GM18508 (cell line): ENCODE measurements around the gene DDX43.
"Not testable (repeated sequence)": the region's sequence is repeated elsewhere in the genome, so short reads cannot be mapped to it uniquely, and the experiment has no call there.

Experiments used
- ATAC-seq: cut with Tn5 transposase; IDR thresholded peaks from one replicate; pipeline ENCODE4 v1.9.1; 2021; ENCODE audit warnings: moderate number of reproducible peaks; ENCODE audit not compliant: insufficient read depth, unreplicated experiment

The DDX43 gene

DNA sequence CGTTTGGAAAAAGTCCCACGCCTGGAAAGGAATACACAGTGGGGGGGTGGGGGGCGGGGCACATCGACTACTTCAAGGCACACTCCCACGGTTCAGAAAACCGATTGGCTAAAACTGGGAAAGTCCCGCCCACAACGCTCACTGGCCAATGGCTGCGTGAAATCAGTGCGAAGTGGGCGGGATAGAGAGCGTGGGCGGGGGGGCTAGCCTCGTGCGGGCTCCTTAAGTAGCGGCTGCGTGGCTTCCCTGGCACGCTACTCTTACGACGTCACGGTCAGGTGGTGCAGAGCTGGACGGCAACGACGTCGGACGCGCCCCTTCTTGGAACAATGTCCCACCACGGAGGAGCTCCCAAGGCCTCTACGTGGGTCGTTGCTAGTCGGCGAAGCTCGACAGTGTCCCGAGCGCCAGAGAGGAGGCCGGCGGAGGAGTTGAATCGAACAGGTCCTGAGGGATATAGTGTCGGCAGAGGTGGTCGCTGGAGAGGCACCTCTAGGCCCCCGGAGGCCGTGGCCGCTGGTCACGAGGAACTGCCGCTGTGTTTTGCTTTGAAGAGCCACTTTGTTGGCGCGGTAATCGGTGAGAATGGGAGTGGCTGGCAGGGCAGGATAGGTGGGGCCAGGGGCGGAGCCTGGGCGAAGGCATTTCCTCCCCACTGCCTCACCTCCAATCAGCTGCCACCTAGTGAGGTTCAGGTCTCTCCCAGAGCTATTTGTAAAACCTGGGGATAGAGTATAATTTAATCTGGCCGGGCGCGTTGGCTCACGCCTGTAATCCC lies at the start of gene DDX43:
Gene DDX43 (plus strand): TSS at position 252 of the 778 bp plus-strand sequence. CDS start 78 bp downstream, at position 330.
- ATAC-seq: no peak

DNA sequence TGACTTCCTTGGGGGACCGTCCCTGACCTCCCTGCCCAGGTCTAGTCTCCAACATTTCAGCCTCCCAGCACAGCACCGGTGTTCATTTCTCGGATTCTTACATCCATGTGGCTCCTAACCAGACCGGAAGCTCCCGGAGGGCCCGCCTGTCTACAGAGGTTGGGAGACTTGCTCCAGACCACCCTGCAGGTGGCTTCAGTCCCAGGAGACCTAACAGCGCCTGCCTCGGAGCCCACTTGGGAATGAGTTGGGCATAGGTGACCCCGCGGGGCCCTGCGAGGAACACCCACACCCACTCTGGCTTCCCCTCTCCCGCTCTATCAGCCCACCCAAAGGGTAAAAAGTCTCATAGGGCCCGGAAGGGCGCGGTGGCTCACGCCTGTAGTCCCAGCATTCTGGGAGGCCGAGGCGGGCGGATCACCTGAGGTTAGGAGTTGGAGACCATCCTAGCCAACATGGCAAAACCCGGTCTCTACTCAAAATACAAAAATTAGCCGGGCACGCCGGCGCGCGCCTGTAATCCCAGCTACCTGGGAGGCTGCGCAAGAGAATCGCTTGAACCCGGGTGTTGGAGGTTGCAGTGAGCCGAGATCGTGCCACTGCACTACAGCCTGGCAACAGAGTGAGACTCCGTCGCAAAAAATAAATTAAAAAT lies 46.0 kb upstream of the DDX43 start:
- ATAC-seq: no peak

DNA sequence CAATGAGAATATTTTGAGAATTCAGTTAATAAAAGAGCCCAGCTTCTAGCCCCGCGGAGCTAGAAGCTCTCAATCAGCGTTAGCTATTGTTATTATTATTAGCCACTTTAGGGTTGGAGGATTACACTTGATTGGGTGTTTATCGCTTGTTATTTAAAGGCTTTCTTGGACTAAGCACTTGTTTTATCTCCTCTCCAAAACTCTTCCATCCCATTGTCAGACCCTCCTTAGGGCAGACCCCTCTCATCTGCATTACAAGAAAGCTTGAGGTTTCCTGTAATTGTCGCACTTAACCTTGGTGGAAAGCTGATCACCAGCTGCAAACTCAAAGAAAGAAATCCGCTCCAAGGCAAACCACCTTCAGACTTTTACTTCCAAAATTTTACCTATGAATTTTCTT lies 45.3 kb upstream of the DDX43 start:
- ATAC-seq: no peak

DNA sequence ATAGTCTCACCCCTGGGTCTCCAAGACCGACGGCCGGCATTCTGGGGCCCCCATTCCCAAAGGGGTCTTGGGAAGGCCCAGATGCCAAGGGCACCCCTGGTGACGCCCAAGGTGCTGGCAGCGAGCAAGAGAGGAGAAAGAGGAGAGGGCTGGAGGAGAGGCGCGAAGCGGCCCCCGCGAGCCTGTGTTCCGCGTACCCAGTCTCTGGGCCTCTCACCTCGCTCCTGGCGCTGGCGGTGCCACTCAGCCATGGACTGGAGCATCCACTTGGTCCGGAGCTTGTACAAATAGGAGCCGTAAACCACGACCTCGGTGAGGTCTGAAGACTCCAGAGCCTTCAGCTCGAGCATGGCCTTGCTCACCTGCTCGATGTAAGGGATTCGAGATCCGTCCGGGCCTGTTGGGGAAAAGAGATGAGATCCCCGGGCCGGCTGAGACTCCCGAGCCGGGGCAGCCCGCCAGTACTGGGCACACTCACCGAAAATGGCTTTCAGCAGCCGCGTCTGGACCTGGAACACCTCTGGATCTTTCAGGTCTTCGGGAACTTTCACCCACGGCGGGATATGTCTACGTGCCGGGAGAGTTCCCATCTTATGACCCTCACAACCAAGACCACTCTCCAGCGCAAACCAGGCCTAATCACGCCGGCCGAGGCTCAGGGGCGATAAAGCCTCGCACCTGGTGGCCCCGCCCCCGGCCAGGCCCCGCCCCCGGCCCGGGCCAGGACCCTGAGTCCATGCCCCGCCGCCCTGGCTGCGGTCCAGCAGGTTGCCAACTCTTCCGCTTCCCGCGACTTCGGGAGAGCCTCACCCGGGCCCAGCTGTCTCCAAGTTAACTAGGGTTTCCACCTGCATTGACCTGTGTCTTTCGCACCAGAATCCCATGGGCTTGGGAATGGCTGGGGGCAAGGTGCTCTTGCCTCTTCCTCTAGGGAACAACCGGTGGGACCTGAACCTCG lies 40.7 kb upstream of the DDX43 start, which contains the start of gene DPPA5:
Gene DPPA5 (minus strand): TSS at position 641 of the 958 bp plus-strand sequence. CDS start 51 bp downstream, at position 590.
- no peak for ATAC-seq

DNA sequence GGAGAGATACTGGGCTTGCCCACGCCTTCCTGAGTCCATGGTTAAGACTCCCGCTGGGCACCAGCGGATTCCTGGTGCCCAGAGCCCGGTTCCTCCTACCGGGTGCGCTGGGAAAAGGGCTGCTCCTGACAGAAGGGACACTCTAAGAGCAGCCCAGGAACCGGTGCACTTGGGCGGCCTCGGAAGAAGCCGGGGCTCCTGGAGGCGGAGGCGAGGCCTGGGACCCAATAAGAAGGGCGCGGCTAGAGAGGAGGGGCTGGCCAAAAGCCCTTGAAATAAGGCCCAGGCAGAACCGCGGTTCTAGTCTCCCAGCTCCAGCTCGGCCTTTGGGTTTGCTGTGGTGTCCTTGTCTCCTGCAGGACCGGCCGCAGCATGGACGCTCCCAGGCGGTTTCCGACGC lies 32.3 kb upstream of the DDX43 start, which contains the start of gene KHDC3L:
Gene KHDC3L (plus strand): TSS at position 301 of the 400 bp plus-strand sequence. CDS start 72 bp downstream, at position 373.
- no peak for ATAC-seq

DNA sequence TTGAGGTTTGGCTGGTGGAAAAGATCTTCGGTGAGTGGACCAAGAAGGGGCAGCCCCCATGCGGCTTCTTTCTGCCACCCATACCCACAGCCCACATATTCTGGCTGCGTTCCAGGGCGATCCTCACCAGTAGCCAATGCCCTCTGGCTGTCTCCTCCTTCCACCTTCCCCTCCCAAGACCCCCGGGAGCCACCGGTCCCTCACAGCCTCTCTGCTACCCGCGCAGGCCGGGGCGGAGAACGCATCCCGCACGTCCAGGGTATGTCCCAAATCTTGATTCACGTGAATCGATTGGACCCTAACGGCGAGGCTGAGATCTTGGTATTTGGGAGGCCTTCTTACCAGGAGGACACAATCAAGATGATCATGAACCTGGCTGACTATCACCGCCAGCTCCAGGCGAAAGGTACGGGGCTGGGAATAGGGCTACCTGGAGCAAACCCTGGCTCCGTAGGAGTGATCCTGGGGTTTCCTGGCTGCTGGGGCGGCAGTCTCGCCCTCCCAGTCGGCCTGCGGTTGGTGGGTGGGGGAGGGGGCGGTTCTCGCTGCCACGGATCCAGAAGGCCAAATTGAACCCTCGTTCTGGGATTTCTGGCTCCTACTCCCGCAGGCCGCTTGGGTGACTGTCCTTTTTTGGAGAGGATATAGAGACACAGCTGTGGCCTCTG lies 31.6 kb upstream of the DDX43 start:
- no peak for ATAC-seq

DNA sequence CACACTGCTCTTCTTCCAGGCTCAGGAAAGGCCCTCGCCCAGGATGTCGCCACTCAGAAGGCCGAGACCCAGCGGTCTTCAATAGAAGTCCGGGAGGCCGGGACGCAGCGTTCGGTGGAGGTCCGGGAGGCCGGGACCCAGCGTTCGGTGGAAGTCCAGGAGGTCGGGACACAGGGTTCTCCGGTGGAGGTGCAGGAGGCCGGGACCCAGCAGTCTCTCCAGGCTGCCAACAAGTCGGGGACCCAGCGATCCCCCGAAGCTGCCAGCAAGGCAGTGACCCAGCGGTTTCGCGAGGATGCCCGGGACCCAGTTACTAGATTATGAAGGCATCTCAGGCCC lies 31.1 kb upstream of the DDX43 start:
- no peak for ATAC-seq

DNA sequence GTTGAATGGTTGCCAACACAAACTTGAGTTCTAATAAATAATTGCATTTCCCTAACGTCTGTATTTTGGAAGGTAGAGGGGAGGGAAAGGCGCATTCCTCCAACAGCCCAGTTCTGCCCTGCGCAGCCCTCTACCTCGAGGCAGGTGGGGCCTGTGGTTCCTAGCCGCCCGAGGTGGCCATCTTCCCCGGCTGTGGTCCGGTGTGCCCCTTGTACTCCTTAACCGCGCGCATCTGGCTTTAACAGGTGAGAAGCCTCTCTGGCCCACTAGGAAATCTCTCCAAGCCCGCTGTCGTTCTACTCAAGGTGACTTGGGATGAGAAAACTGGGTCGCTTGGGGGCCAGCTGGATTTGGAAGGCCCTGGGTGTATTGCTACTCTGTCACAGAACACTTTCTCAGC lies 30.5 kb upstream of the DDX43 start:
- ATAC-seq: no peak

DNA sequence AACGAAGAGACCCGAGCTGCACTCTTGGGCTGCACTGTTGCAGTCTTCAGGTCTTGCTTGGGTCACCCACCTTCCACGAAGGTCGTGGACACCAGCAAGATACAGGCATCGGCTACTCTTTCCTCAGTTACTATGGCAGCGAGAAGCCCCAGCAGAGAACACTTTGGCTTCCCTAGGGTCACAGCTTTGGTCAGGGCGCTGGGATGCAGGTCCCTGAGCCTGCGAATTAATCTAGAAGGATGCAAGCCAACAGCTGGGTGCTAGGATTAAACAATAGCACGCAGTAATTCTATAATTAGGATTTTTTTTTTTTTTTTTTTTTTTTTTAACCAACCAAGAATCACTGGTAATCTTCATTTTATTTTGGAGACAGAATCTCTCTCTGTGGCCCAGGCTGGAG lies 30.1 kb upstream of the DDX43 start:
- ATAC-seq: no peak

DNA sequence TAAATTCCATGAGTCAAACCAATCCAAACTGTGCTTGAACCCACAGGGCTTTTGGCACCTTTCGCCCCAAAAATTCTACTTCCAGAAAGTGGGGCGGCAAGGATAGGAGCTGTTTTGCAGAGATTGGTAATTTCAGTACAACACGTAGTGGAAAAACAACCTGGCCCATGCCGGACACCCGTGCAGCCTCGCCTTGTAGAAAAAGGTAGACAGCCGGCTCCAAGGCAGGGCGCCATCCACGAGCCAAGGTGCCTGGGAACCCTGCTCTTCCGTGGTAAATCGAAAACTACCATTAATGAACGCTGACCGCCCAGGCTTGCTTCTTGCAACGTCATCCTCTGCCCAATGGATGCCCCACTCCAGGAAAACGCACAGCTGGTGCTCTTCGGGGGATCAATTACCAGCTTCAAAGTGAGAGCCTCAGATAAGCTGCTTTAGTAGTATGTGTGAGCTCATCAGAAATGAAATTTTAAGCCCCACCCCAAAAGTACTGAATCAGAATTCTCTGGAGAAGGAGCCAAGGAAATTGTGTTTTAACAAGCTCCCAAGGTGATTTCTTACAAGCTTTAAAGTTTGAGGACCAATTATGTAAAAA lies 26.8 kb upstream of the DDX43 start:
- no peak for ATAC-seq

DNA sequence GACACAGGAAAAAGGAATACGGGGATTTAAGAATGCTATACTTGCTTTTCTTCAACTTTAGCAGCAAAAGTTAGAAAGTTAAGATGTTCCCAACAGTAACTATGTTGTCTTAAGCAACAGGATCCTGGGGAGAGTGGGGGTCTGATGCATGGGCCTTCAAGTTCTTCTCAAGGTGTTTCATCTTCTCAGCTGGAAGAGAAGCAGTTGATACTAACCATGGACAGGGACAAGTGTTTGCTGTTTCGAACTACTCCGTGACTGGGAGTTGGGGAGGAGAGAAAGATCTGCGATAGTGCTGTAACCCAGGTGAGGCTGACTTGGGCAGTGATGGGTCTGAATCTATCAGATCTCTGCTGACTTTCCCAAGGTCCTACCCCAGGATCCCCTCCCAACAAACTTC lies 26.0 kb upstream of the DDX43 start:
- ATAC-seq: no peak

DNA sequence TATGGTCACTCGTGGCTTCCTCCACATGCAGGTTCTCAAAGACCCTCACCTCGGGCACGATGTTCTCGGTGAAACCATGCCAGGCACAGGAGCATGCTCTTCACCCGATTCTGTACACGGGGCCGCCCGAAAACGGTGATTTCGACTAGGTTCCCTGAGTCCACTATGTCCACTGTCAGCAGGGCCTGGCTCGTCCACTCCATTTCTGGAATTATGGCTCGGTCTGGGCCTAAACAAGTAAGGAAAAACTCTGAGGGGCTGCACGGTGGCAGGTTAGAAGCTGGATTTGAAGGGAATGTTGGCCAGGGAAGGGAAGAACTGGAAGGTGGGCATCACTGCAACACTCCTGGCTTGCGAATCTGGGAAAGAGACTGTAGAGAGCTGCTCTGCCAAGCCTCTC lies 25.5 kb upstream of the DDX43 start:
- ATAC-seq: no peak

DNA sequence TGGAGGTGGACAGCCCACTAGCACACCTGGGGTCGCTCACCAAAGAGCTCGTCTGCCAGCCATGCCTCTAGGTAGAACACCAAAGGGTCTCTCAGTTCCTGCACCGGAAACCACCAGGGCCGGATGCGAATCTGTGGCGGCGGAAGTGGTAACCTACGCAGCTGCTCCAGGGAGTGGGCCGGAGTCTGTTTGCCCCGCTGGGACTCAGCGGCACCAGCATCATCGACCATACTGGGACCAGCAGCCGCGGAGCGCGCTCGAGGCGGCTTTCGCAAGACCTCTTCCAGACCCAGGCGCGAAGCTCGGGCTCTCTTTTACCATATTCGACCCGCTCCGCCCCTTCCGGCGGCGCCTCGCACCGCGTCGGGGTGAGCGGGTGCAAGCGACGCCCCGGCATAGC lies 25.1 kb upstream of the DDX43 start, which contains the start of gene OOEP:
Gene OOEP (minus strand): TSS at position 335 of the 400 bp plus-strand sequence. CDS start 105 bp downstream, at position 230.
- ATAC-seq: no peak

DNA sequence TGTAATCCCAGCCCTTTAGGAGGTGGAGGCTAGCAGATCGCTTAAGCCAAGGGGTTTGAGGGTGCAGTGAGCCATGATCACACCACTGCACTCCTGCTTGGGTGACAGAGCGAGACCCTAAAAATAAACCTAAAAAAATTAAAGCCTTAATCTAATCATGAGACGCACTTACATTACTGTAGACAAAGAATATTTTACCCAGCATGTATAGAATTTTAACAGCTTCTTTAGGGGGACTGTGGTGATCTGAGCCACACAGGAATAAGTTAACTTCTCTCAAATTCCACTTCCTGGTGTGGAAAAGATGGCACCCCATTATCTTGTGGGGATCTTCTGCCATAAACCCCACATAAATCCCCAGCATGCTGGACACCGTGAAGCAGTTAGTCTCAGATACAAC lies 22.6 kb upstream of the DDX43 start:
- no peak for ATAC-seq

DNA sequence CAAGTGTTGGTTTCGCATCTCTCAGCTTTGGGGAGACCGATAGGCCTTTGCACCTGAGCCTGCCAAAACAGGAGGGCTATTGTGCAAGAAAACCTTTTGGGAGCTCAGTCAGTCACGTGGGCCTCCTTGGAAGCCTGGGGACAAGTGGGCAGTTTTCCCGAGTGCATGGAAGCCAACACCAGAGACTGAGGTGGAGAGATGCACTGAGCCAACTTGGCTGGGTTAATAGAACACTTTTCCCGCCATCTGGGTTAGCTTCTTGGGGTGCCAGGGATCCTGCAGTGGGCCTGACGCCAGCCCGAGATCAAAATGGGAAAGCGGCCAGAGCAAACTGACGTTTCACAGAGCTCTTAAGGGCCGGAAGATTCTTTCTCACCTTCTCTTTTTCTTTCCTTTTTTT lies 22.1 kb upstream of the DDX43 start:
- no peak for ATAC-seq

DNA sequence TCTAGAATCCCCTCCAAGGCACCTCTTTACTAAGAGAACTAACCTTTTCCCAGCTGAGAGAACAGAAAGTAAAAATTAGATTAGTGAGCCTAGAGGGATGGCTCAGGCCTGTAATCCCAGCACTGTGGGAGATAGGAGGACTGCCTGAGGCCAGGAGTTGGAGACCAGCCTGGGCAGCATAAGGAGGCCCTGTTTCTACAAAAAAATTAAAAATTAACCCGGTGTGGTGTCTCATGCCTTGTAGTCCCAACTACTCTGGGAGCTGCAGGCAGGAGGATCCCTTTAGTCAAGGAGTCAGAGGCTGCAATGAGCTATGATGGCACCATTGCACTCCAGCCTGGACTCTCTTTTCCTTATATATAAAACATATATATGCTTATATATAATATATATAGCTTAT lies 19.4 kb upstream of the DDX43 start:
- no peak for ATAC-seq

DNA sequence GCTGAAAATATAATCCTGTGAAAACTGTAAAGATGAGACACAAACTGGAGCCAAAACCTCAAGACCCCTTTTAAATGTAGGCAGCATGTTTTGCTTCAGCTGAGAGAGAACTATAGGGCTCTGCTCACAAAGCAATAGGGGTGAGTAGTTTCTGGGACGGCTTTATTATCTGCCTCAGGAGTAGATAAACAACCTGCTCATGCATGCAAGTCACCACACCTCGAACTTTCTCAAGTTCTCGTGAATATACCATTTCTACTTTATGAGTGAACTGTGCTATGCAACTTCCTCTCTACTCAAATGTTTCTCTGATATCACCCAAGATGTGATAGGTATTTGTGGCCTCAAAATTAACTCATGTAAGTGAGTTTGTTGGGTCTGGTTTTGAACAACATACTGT lies 17.4 kb upstream of the DDX43 start:
- ATAC-seq: no peak

DNA sequence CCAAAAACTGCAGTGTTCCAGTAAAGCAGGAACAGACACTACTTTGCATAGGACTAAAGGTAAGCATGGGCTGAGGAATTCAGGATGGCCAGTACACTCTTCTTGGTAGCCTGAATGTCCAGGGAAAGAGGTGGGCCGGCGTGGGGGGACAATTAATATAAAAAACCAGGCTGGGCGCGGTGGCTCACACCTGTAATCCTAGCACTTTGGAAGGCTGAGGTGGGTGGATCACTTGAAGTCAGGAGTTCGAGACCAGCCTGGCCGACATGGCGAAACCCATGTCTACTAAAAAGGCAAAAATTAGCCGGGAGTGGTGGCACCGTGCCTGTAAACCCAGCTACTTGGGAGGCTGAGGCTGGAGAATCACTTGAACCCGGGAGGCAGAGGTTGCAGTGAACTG lies 13.1 kb upstream of the DDX43 start:
- not testable (repeated sequence) for ATAC-seq

DNA sequence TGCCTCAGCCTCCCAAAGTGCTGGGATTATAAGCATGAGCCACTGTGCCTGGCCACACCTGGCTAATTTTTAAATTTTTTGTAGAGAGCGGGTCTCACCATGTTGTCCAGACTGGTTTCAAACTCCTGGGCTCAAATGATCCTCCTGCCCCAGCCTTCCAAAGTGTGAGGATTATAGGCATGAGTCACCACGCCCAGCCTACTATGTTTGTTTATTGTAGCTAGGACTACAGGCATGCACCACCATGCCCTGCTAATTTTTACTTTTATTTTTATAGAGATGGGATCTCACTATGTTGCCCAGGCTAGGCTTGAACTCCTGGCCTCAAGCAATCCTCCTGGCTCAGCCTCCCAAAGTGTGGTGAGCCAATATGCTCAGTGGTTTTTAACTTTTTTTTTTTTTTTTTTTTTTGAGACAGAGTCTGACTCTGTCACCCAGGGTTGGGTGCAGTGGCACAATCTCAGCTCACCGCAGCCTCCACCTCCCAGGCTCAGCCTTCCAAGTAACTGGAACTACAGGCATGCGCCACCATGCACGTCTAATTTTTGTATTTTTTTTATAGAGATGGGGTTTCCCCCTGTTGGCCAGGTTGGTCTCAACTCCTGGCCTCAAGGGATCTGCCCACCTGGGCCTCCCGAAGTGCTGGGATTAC lies 12.0 kb upstream of the DDX43 start:
- no peak for ATAC-seq
